BJ (cell line): Measurements from ENCODE around the gene ADARB2. TPM values are rescaled to one million over a fixed set of nuclear protein-coding genes. Genes with fewer than 3 reads are reported as not detected.
"Not testable (repeated sequence)": the region's sequence is repeated elsewhere in the genome, so short reads cannot be mapped to it uniquely, and the experiment has no call there.

Experiments
- CTCF ChIA-PET: fragments of 350-600 bp; formaldehyde crosslinking; extraction: SDS; loops from one replicate; lab custom pipeline; 2021; ENCODE audit warnings: antibody characterized with exemption, inconsistent platforms; lab: Yijun Ruan, JAX
- POLR2A ChIA-PET: fragments of 300-600 bp; sonication (Branson Sonifier 250); formaldehyde crosslinking; extraction: SDS; loops from one replicate; lab custom pipeline; 2021; ENCODE audit warnings: antibody characterized with exemption; lab: Charles Lee
- DNase-seq: peaks from one replicate; pipeline ENCODE4 v3.0.0-alpha.2; 2011; ENCODE audit warnings: low read depth
- H3K27me3 ChIP-seq: 2 replicates; pipeline ENCODE4 v1.6.0; 2011; ENCODE audit warnings: low read length; ENCODE audit not compliant: control insufficient read depth, insufficient read depth
- H3K36me3 ChIP-seq: 2 replicates; pipeline ENCODE4 v1.5.1; 2011; ENCODE audit warnings: low read length; ENCODE audit not compliant: control insufficient read depth, insufficient read depth
- H3K4me3 ChIP-seq: 2 replicates; pipeline ENCODE4 v1.5.1; 2011; ENCODE audit warnings: low read depth, mild to moderate bottlenecking, control low read depth, low read length
- CTCF ChIP-seq: IDR thresholded peaks from 2 replicates; pipeline ENCODE4 v1.5.1; 2011; ENCODE audit warnings: low read depth, mild to moderate bottlenecking, control low read depth, inconsistent platforms, low read length, moderate library complexity; ENCODE audit not compliant: insufficient read depth
- polyA plus RNA-seq: library from polyadenylated mRNA; depleted of rRNA; stranded (reverse); fragments of >200 nt; gene quantifications from 2 replicates; pipeline ENCODE4 v1.2.3, GENCODE V29; 2011

ADARB2 gene
- polyA plus RNA-seq, 1 experiment: not detected

GRCh38 chr10:1253523-1254353 lies 483.6 kb downstream of the ADARB2 start:
- no peak for DNase-seq
- Histone ChIP-seq H3K4me3 (no peak overlapping the region), H3K36me3 (no peaks in the 10 kb centered on the region), H3K27me3 (no peaks in the 10 kb centered on the region)
- ChIA-PET CTCF (no interaction called here), POLR2A (no interaction called here)
- TF ChIP-seq CTCF: no peak

- DNase-seq: no peak
- TF ChIP-seq CTCF: no peak
- ChIA-PET POLR2A (no interaction called here), CTCF (no interaction called here)
- Histone ChIP-seq H3K36me3 (no peaks in the 10 kb centered on the region), H3K27me3 (no peaks in the 10 kb centered on the region), H3K4me3 (no peak overlapping the region)
Observed at GRCh38 chr10:1251769-1252168, 485.6 kb downstream of the ADARB2 start.

- H3K36me3 ChIP-seq: no peaks in the 10 kb centered on the region
- H3K4me3 ChIP-seq: no peak overlapping the region
- no peak for DNase-seq
- no peaks in the 10 kb centered on the region for H3K27me3 ChIP-seq
- POLR2A ChIA-PET: no interaction called here
- no peak for TF ChIP-seq CTCF
- CTCF ChIA-PET: no interaction called here
Observed at GRCh38 chr10:1249142-1249920, 488.0 kb downstream of the ADARB2 start.

- POLR2A ChIA-PET, H3K27me3 ChIP-seq, CTCF ChIA-PET, H3K4me3 ChIP-seq, DNase-seq, H3K36me3 ChIP-seq: not testable (repeated sequence)
Observed at GRCh38 chr10:1248262-1248630, 489.1 kb downstream of the ADARB2 start.

- no peak overlapping the region for H3K4me3 ChIP-seq
- DNase-seq: no peak
- no peaks in the 10 kb centered on the region for H3K36me3 ChIP-seq
- ChIA-PET CTCF (no interaction called here), POLR2A (no interaction called here)
- TF ChIP-seq CTCF: no peak
- no peaks in the 10 kb centered on the region for H3K27me3 ChIP-seq
Observed at GRCh38 chr10:1247598-1248261, 489.6 kb downstream of the ADARB2 start.
